ENCODE data around the gene COL23A1.

Gene COL23A1

GRCh38 chr5:178572617-178573016 lies 17.6 kb downstream of the COL23A1 start:
- H3K4me3 ChIP-seq (ENCODE audit: low read length), result no peak overlapping the region
- H3K4me1 ChIP-seq (ENCODE audit: insufficient read depth, low read length), result no peaks in the 10 kb centered on the region
- H3K27me3 ChIP-seq (ENCODE audit: insufficient read depth, low read length), result peaks cover 31% of the 10 kb centered on the region
- H3K9ac ChIP-seq (ENCODE audit: low read depth, low read length), result no peak overlapping the region
- no peak overlapping the region for H3K27ac ChIP-seq (ENCODE audit: low read length)
- H3K9me3 ChIP-seq (ENCODE audit: insufficient read depth, low read depth, low read length), result peaks cover 11% of the 10 kb centered on the region; the same call in 1 of the 2 replicates
- no peaks in the 10 kb centered on the region for H3K36me3 ChIP-seq (ENCODE audit: insufficient read depth, low read depth, low read length)

GRCh38 chr5:178569485-178569884 lies 20.7 kb downstream of the COL23A1 start:
- peaks cover 9% of the 10 kb centered on the region; the same call in 1 of the 2 replicates for H3K4me1 ChIP-seq (ENCODE audit: insufficient read depth, low read length)
- H3K9me3 ChIP-seq (ENCODE audit: insufficient read depth, low read depth, low read length), result peaks cover 11% of the 10 kb centered on the region; the same call in 1 of the 2 replicates
- no peak overlapping the region for H3K9ac ChIP-seq (ENCODE audit: low read depth, low read length)
- H3K27ac ChIP-seq (ENCODE audit: low read length), result no peak overlapping the region
- no peaks in the 10 kb centered on the region for H3K36me3 ChIP-seq (ENCODE audit: insufficient read depth, low read depth, low read length)
- no peak overlapping the region for H3K4me3 ChIP-seq (ENCODE audit: low read length)
- H3K27me3 ChIP-seq (ENCODE audit: insufficient read depth, low read length), result peaks cover 4% of the 10 kb centered on the region; the same call in 1 of the 2 replicates

DNA sequence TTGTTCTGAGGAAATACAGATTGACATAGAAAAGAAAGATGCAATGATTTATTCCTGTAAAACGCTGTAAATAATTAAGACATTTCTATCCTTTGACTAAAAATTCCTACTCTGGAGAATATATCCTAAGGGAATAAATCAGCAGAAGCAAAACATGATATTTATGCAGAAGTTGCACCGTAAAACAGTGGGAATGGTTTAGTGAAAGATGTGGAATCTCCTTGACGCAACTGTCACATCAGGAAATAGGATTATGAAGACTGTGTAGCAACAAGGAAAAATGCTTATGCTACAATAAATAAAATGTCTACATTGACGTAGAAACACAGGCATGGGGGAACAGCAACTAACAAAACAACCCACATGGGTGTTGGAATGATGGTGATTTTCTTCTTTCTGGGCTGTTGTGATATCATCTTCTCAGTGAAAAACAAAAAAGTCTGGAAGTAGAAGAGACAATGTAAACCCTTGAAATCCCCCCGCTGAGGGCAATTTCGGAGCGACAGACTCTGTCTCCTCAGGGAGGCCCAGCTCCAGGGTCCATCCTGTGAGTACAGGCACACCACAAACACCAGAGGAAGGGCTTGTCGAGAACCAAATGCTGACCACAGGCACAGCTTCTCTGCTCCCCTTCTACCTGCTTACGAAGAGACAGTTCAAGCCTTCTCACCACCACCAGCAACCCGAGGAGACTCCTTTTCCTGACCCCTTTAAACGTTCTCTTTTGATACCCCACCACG lies 25.2 kb downstream of the COL23A1 start:
- peak overlapping the region; percentile 54 for H3K4me3 ChIP-seq (ENCODE audit: low read length)
- no peaks in the 10 kb centered on the region for H3K9me3 ChIP-seq (ENCODE audit: insufficient read depth, low read depth, low read length)

GRCh38 chr5:178564397-178564796 lies 25.8 kb downstream of the COL23A1 start:
- no peaks in the 10 kb centered on the region for H3K9me3 ChIP-seq (ENCODE audit: insufficient read depth, low read depth, low read length)
- no peak overlapping the region for H3K27ac ChIP-seq (ENCODE audit: low read length)
- H3K36me3 ChIP-seq (ENCODE audit: insufficient read depth, low read depth, low read length), result no peaks in the 10 kb centered on the region
- no peaks in the 10 kb centered on the region for H3K27me3 ChIP-seq (ENCODE audit: insufficient read depth, low read length)
- peaks cover 33% of the 10 kb centered on the region; the same call in 1 of the 2 replicates for H3K4me1 ChIP-seq (ENCODE audit: insufficient read depth, low read length)
- H3K9ac ChIP-seq (ENCODE audit: low read depth, low read length), result peak overlapping the region; percentile 53; the same call in 1 of the 2 replicates
- H3K4me3 ChIP-seq (ENCODE audit: low read length), result peak overlapping the region; percentile 54

More for the DNA sequence above, 25.2 kb downstream of the COL23A1 start:
- H3K9ac ChIP-seq (ENCODE audit: low read depth, low read length), result peak overlapping the region; percentile 53; the same call in 1 of the 2 replicates
- no peaks in the 10 kb centered on the region for H3K36me3 ChIP-seq (ENCODE audit: insufficient read depth, low read depth, low read length)
- H3K27me3 ChIP-seq (ENCODE audit: insufficient read depth, low read length), result no peaks in the 10 kb centered on the region
- H3K4me1 ChIP-seq (ENCODE audit: insufficient read depth, low read length), result peaks cover 33% of the 10 kb centered on the region; the same call in 1 of the 2 replicates
- H3K27ac ChIP-seq (ENCODE audit: low read length), result no peak overlapping the region

DNA sequence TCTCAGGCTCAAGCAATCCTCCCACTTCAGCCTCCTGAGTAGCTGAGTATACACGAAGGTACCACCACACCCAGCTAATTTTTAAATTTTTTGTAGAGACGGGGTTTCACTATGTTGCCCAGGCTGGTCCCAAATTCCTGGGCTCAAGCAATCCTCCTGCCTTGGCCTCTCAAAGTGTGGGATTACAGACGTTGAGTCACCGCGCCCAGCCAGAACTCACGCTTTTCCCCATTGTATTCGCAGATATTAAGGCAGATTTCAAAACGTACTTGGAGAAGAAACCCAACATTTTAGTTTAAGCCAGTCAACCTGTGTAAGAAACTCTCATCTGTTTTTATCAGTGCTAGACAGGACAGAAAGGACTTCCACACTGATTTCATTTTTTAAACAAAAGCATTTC lies 26.6 kb downstream of the COL23A1 start:
- H3K4me1 ChIP-seq (ENCODE audit: insufficient read depth, low read length), result peaks cover 33% of the 10 kb centered on the region; the same call in 1 of the 2 replicates
- H3K9ac ChIP-seq (ENCODE audit: low read depth, low read length), result no peak overlapping the region
- H3K27me3 ChIP-seq (ENCODE audit: insufficient read depth, low read length), result no peaks in the 10 kb centered on the region
- no peak overlapping the region for H3K4me3 ChIP-seq (ENCODE audit: low read length)
- no peak overlapping the region for H3K27ac ChIP-seq (ENCODE audit: low read length)
- H3K36me3 ChIP-seq (ENCODE audit: insufficient read depth, low read depth, low read length), result no peaks in the 10 kb centered on the region
- no peaks in the 10 kb centered on the region for H3K9me3 ChIP-seq (ENCODE audit: insufficient read depth, low read depth, low read length)

DNA sequence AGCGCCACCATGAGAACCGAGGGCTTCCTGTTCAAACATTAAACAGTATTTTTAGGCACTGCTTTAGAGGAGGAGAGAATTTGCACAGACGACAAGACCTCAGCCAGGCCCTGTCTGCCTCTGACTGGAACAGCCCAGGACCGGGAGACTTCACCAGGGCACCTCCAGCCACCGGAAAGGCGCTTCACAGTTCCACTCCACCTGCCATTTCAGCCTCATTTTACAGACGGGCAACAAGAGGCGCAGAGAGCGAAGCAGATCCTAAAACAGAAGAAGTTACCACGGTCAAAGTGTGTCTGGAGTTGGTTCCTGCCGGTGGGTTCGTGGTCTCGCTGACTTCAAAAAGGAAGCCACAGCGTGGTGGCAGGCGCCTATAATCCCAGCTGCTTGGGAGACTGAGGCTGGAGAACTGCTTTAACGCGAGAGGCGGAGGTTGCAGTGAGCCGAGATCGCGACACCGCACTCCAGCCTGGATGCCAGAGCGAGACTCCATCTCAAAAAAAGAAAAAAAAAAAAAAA lies 28.4 kb downstream of the COL23A1 start:
- no peak overlapping the region for H3K27ac ChIP-seq (ENCODE audit: low read length)
- no peaks in the 10 kb centered on the region for H3K9me3 ChIP-seq (ENCODE audit: insufficient read depth, low read depth, low read length)
- peaks cover 33% of the 10 kb centered on the region; the same call in 1 of the 2 replicates for H3K4me1 ChIP-seq (ENCODE audit: insufficient read depth, low read length)
- peak overlapping the region; percentile 20; the same call in 1 of the 2 replicates for H3K9ac ChIP-seq (ENCODE audit: low read depth, low read length)
- H3K4me3 ChIP-seq (ENCODE audit: low read length), result no peak overlapping the region
- H3K36me3 ChIP-seq (ENCODE audit: insufficient read depth, low read depth, low read length), result no peaks in the 10 kb centered on the region
- H3K27me3 ChIP-seq (ENCODE audit: insufficient read depth, low read length), result no peaks in the 10 kb centered on the region

DNA sequence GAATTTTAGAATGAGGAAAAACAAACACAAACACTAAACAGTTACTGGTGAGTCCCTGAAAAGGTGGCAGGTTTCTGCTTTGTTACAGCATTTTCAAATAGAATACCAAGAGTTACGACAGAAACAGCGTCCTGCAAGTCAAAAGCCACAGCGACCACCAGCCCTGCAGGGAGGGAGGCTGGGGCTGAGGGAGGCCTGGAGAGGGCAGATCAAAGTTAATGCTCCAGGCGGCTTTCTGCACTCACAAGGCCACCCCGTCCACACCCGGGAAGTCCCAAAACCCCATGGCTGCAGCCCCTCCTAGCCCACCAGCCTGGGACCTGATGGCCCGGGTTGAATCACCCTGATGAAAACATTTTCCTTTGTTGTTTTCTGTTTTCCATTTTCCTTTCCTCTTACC lies 29.3 kb downstream of the COL23A1 start:
- Histone ChIP-seq H3K4me3 (ENCODE audit: low read length) (no peak overlapping the region), H3K9me3 (ENCODE audit: insufficient read depth, low read depth, low read length) (no peaks in the 10 kb centered on the region), H3K27ac (ENCODE audit: low read length) (no peak overlapping the region), H3K27me3 (ENCODE audit: insufficient read depth, low read length) (no peaks in the 10 kb centered on the region), H3K36me3 (ENCODE audit: insufficient read depth, low read depth, low read length) (no peaks in the 10 kb centered on the region), H3K9ac (ENCODE audit: low read depth, low read length) (peak overlapping the region; percentile 20; the same call in 1 of the 2 replicates), H3K4me1 (ENCODE audit: insufficient read depth, low read length) (peaks cover 33% of the 10 kb centered on the region; the same call in 1 of the 2 replicates)

GRCh38 chr5:178557416-178557815 lies 32.8 kb downstream of the COL23A1 start:
- H3K9me3 ChIP-seq (ENCODE audit: insufficient read depth, low read depth, low read length), result no peaks in the 10 kb centered on the region
- no peak overlapping the region for H3K27ac ChIP-seq (ENCODE audit: low read length)
- H3K4me1 ChIP-seq (ENCODE audit: insufficient read depth, low read length), result peaks cover 19% of the 10 kb centered on the region; the same call in 1 of the 2 replicates
- H3K27me3 ChIP-seq (ENCODE audit: insufficient read depth, low read length), result peaks cover 8% of the 10 kb centered on the region; the same call in 1 of the 2 replicates
- H3K9ac ChIP-seq (ENCODE audit: low read depth, low read length), result no peak overlapping the region
- H3K36me3 ChIP-seq (ENCODE audit: insufficient read depth, low read depth, low read length), result no peaks in the 10 kb centered on the region
- no peak overlapping the region for H3K4me3 ChIP-seq (ENCODE audit: low read length)

DNA sequence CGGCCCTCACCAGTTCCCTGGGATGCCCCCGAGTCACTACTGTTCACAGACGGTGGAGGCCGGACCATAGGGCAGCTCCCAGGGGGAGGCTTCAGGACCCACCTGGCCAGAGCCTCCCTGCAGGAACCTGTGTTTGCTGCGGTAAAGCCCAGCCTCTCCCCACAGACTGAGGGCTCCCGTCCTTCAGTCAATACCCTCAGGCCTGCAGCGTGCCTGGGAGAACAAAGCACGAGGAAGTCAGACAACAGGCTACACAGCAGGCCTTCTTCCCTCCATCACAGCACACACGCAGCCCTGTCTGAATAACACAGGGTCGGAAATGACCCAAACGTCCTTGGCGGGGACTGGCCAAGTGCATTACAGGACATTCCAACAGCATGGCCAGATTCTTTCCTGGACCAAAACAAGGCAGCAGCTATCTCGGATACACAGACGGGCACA lies 34.4 kb downstream of the COL23A1 start:
- H3K27me3 ChIP-seq (ENCODE audit: insufficient read depth, low read length), result peaks cover 8% of the 10 kb centered on the region; the same call in 1 of the 2 replicates
- H3K27ac ChIP-seq (ENCODE audit: low read length), result peak overlapping the region; percentile 7
- H3K9ac ChIP-seq (ENCODE audit: low read depth, low read length), result peak overlapping the region; percentile 29; the same call in 1 of the 2 replicates
- no peaks in the 10 kb centered on the region for H3K36me3 ChIP-seq (ENCODE audit: insufficient read depth, low read depth, low read length)
- H3K9me3 ChIP-seq (ENCODE audit: insufficient read depth, low read depth, low read length), result no peaks in the 10 kb centered on the region
- H3K4me3 ChIP-seq (ENCODE audit: low read length), result no peak overlapping the region
- H3K4me1 ChIP-seq (ENCODE audit: insufficient read depth, low read length), result peaks cover 8% of the 10 kb centered on the region; the same call in 1 of the 2 replicates

DNA sequence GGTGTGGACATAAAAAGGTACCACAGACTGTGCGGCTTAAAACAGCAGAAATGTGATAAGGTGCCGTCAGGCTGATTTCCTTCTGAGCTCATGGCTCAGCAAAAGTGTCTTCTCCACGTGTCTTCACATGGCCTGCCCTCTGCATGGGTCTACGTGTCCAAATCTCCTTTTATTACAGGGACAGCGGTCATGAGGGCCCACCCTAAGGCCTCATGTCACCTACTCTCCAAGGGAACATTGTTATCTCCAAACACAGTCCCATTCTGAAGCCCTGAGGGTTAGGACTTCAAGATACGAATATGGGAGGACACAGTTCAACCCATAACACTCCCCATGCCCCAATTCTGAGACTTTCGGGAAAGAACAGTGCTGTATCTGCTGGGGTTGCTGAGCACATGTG lies 35.2 kb downstream of the COL23A1 start:
- Histone ChIP-seq H3K4me3 (ENCODE audit: low read length) (no peak overlapping the region), H3K9me3 (ENCODE audit: insufficient read depth, low read depth, low read length) (no peaks in the 10 kb centered on the region), H3K27me3 (ENCODE audit: insufficient read depth, low read length) (peaks cover 8% of the 10 kb centered on the region; the same call in 1 of the 2 replicates), H3K36me3 (ENCODE audit: insufficient read depth, low read depth, low read length) (no peaks in the 10 kb centered on the region), H3K27ac (ENCODE audit: low read length) (peak overlapping the region; percentile 7), H3K9ac (ENCODE audit: low read depth, low read length) (peak overlapping the region; percentile 29; the same call in 1 of the 2 replicates), H3K4me1 (ENCODE audit: insufficient read depth, low read length) (peaks cover 4% of the 10 kb centered on the region; the same call in 1 of the 2 replicates)

DNA sequence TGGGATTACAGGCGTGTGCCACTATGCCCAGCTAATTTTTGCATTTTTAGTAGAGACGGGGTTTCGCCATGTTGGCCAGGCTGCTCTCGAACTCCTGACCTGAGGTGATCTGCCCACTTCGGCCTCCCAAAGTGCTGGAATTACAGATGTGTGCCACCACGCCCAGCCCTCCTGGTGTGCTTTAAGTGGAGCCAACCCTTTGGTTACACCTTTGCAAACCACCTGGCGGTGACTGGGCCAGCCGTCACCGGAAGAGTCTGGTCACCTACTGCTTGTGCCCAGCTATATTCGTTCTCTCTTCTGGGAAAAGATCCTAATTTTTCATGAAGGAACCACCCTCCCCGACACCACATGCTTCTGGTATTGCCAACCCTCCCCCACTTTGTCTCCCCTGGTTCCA lies 35.9 kb downstream of the COL23A1 start:
- Histone ChIP-seq H3K36me3 (ENCODE audit: insufficient read depth, low read depth, low read length) (no peaks in the 10 kb centered on the region), H3K27me3 (ENCODE audit: insufficient read depth, low read length) (peaks cover 8% of the 10 kb centered on the region; the same call in 1 of the 2 replicates), H3K27ac (ENCODE audit: low read length) (no peak overlapping the region), H3K9ac (ENCODE audit: low read depth, low read length) (no peak overlapping the region), H3K4me1 (ENCODE audit: insufficient read depth, low read length) (peaks cover 4% of the 10 kb centered on the region; the same call in 1 of the 2 replicates), H3K9me3 (ENCODE audit: insufficient read depth, low read depth, low read length) (no peaks in the 10 kb centered on the region), H3K4me3 (ENCODE audit: low read length) (no peak overlapping the region)

Data from iPS-20b (cell line).